WTC11 (cell line): Measurements from ENCODE around the gene ROR2. TPM values are rescaled to one million over a fixed set of nuclear protein-coding genes. Genes with fewer than 3 reads are reported as not detected.

Experiments
- ATAC-seq: fragments of 200-7000 bp; cut with Tn5 transposase; 2 replicates; pipeline ENCODE4 v1.10.0; 2021; ENCODE audit warnings: mild to moderate bottlenecking, moderate library complexity
- CTCF ChIA-PET: fragments of 300-600 bp; sonication (Branson Sonifier 250); formaldehyde crosslinking; loops from one replicate; lab custom pipeline; 2021; ENCODE audit warnings: antibody characterized with exemption; lab: Charles Lee
- POLR2A ChIA-PET: fragments of 350-600 bp; sonication (Branson Sonifier 250); formaldehyde crosslinking; loops from one replicate; lab custom pipeline; 2021; ENCODE audit warnings: antibody characterized with exemption; lab: Charles Lee
- DNase-seq: peaks from one replicate; pipeline ENCODE4 v3.0.0; 2021; ENCODE audit warnings: low spot score
- H3K27ac Mint-ChIP-seq: 2 replicates; pipeline ENCODE4 v1.8.0; 2021; ENCODE audit warnings: mixed read lengths
- H3K27me3 Mint-ChIP-seq: 2 replicates; pipeline ENCODE4 v1.8.0; 2021; ENCODE audit warnings: low read depth, mild to moderate bottlenecking, moderate library complexity, mixed read lengths
- H3K36me3 Mint-ChIP-seq: 2 replicates; pipeline ENCODE4 v1.8.0; 2021; ENCODE audit warnings: mixed read lengths
- H3K4me1 Mint-ChIP-seq: 2 replicates; pipeline ENCODE4 v1.8.0; 2022; ENCODE audit warnings: mixed read lengths
- H3K4me3 Mint-ChIP-seq: 2 replicates; pipeline ENCODE4 v1.8.0; 2021; ENCODE audit warnings: mild to moderate bottlenecking, moderate library complexity, mixed read lengths
- H3K9me3 Mint-ChIP-seq: 2 replicates; pipeline ENCODE4 v1.8.0; 2021; ENCODE audit warnings: mixed read lengths
- CBFB ChIP-seq: sonication (generic); formaldehyde crosslinking; IDR thresholded peaks from 2 replicates; pipeline ENCODE4 v1.8.1; 2022; ENCODE audit warnings: mild to moderate bottlenecking, low read depth, missing genetic modification reagents
- CREM ChIP-seq: sonication (generic); formaldehyde crosslinking; IDR thresholded peaks from 2 replicates; pipeline ENCODE4 v1.8.1; 2022; ENCODE audit warnings: mild to moderate bottlenecking, missing genetic modification reagents, moderate library complexity
- FOXP1 ChIP-seq: sonication (generic); formaldehyde crosslinking; IDR thresholded peaks from 2 replicates; pipeline ENCODE4 v1.8.0; 2022; ENCODE audit warnings: missing genetic modification reagents, mild to moderate bottlenecking, moderate library complexity, borderline replicate concordance
- JAZF1 ChIP-seq: fragments of 250-450 bp; sonication (Bioruptor Pico); IDR thresholded peaks from 2 replicates; pipeline ENCODE4 v1.9.0; 2021; ENCODE audit warnings: moderate library complexity, mild to moderate bottlenecking, inconsistent platforms
- NFATC4 ChIP-seq: fragments of 250-450 bp; sonication (Bioruptor Pico); IDR thresholded peaks from 2 replicates; pipeline ENCODE4 v1.9.0; 2021; ENCODE audit warnings: mild to moderate bottlenecking
- NR1H2 ChIP-seq: sonication (generic); formaldehyde crosslinking; IDR thresholded peaks from 2 replicates; pipeline ENCODE4 v1.9.0; 2021; ENCODE audit warnings: mild to moderate bottlenecking, moderate library complexity, missing genetic modification reagents
- PRRX2 ChIP-seq: fragments of 250-450 bp; sonication (Bioruptor Pico); IDR thresholded peaks from 2 replicates; pipeline ENCODE4 v1.8.0; 2021; ENCODE audit warnings: mild to moderate bottlenecking
- RELA ChIP-seq: sonication (generic); formaldehyde crosslinking; IDR thresholded peaks from 2 replicates; pipeline ENCODE4 v1.8.1; 2022; ENCODE audit warnings: missing genetic modification reagents, mild to moderate bottlenecking, borderline replicate concordance
- TEAD1 ChIP-seq: sonication (generic); formaldehyde crosslinking; IDR thresholded peaks from 2 replicates; pipeline ENCODE4 v1.8.0; 2022; ENCODE audit warnings: mild to moderate bottlenecking, missing genetic modification reagents
- ZBTB21 ChIP-seq: sonication (generic); formaldehyde crosslinking; IDR thresholded peaks from 2 replicates; pipeline ENCODE4 v1.8.1; 2023; ENCODE audit warnings: mild to moderate bottlenecking, missing genetic modification reagents, borderline replicate concordance
- ZNF219 ChIP-seq: sonication (generic); formaldehyde crosslinking; IDR thresholded peaks from 2 replicates; pipeline ENCODE4 v1.8.0; 2023; ENCODE audit warnings: missing genetic modification reagents, mild to moderate bottlenecking, borderline replicate concordance
- ZNF396 ChIP-seq: fragments of 250-450 bp; sonication (Bioruptor Pico); IDR thresholded peaks from 2 replicates; pipeline ENCODE4 v1.8.0; 2021; ENCODE audit warnings: mild to moderate bottlenecking, moderate library complexity, borderline replicate concordance
- total RNA-seq: library from RNA; stranded (reverse); gene quantifications from 3 replicates; pipeline ENCODE4 v1.2.3, GENCODE V29; 2021
- TF ChIP-seq, protein P1 (sequence below): fragments of 250-450 bp; sonication (Bioruptor Pico); conservative IDR thresholded peaks from 2 replicates; pipeline ENCODE4 v1.9.0; 2021; ENCODE audit warnings: mild to moderate bottlenecking
- TF ChIP-seq, protein P2 (sequence below): fragments of 250-450 bp; sonication (Bioruptor Pico); IDR thresholded peaks from 2 replicates; pipeline ENCODE4 v1.9.0; 2021; ENCODE audit warnings: moderate library complexity, mild to moderate bottlenecking, inconsistent platforms, borderline replicate concordance
- TF ChIP-seq, protein P3 (sequence below): fragments of 250-450 bp; sonication (Bioruptor Pico); IDR thresholded peaks from 2 replicates; pipeline ENCODE4 v1.9.0; 2021; ENCODE audit warnings: mild to moderate bottlenecking
- TF ChIP-seq, protein P4 (sequence below): sonication (generic); formaldehyde crosslinking; IDR thresholded peaks from 2 replicates; pipeline ENCODE4 v1.8.0; 2022; ENCODE audit warnings: mild to moderate bottlenecking, missing genetic modification reagents
- TF ChIP-seq, protein P5 (sequence below): fragments of 250-450 bp; sonication (Bioruptor Pico); IDR thresholded peaks from 2 replicates; pipeline ENCODE4 v1.9.0; 2021; ENCODE audit warnings: mild to moderate bottlenecking
- TF ChIP-seq, protein P6 (sequence below): sonication (generic); formaldehyde crosslinking; IDR thresholded peaks from 2 replicates; pipeline ENCODE4 v1.8.0; 2023; ENCODE audit warnings: missing genetic modification reagents, mild to moderate bottlenecking, borderline replicate concordance

The ROR2 gene
- total RNA-seq, 1 experiment from 2014 or later = 19.8 TPM

DNA sequence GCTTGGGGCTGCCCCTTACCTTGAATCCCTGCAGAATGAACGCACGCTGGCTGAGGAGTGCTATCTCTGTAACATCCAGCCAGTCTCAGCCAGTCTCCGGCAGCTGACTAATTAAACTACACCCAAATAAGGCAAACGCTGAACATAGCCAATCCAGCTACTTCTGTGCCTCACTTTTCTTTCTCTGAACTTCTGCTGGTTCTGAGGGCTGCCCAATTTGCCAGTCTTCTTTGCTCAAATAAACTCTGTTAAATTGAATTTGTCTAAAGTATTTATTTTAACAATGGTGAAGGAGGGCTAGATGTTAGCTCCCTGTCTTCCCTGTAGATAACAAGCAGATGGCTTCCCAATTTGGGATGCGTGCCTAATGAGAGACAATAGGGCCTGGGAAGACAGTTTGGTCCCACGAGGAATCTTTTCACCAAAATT, 372.4 kb downstream of the ROR2 start:
- ChIA-PET CTCF (interaction anchor here (0.6 kb wide), 1 partner anchor 662 kb away, joined by 3 read pairs; no protein-coding TSS in a partner anchor), POLR2A (no interaction called here)
- peak; percentile 34; the same call in 1 of the 2 replicates for ATAC-seq
- TF ChIP-seq, protein P1, sequence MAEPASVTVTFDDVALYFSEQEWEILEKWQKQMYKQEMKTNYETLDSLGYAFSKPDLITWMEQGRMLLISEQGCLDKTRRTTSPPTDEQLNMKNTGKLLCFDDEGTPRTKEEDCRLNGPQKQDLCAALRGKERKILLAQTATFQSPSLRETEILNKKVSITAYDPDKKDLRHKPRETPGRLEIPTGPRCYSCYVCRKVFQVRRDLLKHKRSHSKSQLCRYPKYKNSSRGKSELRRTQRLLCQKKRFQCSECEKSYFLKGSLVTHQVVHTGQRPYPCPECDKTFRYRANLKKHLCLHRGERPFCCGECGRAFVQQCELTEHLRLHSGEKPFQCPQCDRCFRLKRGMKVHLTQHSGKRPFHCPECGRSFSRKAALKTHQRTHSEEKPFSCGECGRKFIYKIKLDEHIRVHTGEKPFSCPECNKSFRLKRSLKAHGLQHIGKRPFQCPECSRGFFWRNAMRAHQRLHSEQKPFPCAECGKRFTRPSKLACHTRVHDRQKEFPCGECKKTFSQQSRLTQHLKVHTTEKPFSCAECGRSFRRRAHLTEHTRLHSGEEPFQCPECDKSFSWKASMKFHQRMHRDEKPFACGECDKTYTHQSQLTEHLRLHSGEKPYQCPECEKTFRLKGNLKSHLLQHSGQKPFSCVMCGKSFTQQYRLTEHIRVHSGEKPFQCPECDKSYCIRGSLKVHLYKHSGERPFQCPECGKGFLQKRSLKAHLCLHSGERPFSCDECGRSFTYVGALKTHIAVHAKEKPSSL (CRISPR knock-in tag) = no peak
- no peak for TF ChIP-seq RELA
- no peak for TF ChIP-seq JAZF1 (CRISPR knock-in tag)
- TF ChIP-seq, protein P2, sequence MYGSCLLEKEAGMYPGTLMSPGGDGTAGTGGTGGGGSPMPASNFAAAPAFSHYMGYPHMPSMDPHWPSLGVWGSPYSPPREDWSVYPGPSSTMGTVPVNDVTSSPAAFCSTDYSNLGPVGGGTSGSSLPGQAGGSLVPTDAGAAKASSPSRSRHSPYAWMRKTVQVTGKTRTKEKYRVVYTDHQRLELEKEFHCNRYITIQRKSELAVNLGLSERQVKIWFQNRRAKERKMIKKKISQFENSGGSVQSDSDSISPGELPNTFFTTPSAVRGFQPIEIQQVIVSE (CRISPR knock-in tag) = no peak
- no peak for TF ChIP-seq PRRX2 (CRISPR knock-in tag)
- TF ChIP-seq CBFB = no peak
- TF ChIP-seq CREM (CRISPR knock-in tag) = no peak
- TF ChIP-seq, protein P3, sequence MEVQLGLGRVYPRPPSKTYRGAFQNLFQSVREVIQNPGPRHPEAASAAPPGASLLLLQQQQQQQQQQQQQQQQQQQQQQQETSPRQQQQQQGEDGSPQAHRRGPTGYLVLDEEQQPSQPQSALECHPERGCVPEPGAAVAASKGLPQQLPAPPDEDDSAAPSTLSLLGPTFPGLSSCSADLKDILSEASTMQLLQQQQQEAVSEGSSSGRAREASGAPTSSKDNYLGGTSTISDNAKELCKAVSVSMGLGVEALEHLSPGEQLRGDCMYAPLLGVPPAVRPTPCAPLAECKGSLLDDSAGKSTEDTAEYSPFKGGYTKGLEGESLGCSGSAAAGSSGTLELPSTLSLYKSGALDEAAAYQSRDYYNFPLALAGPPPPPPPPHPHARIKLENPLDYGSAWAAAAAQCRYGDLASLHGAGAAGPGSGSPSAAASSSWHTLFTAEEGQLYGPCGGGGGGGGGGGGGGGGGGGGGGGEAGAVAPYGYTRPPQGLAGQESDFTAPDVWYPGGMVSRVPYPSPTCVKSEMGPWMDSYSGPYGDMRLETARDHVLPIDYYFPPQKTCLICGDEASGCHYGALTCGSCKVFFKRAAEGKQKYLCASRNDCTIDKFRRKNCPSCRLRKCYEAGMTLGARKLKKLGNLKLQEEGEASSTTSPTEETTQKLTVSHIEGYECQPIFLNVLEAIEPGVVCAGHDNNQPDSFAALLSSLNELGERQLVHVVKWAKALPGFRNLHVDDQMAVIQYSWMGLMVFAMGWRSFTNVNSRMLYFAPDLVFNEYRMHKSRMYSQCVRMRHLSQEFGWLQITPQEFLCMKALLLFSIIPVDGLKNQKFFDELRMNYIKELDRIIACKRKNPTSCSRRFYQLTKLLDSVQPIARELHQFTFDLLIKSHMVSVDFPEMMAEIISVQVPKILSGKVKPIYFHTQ (CRISPR knock-in tag) = no peak
- TF ChIP-seq, protein P4, sequence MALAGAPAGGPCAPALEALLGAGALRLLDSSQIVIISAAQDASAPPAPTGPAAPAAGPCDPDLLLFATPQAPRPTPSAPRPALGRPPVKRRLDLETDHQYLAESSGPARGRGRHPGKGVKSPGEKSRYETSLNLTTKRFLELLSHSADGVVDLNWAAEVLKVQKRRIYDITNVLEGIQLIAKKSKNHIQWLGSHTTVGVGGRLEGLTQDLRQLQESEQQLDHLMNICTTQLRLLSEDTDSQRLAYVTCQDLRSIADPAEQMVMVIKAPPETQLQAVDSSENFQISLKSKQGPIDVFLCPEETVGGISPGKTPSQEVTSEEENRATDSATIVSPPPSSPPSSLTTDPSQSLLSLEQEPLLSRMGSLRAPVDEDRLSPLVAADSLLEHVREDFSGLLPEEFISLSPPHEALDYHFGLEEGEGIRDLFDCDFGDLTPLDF (CRISPR knock-in tag) = no peak
- TF ChIP-seq NR1H2 (CRISPR knock-in tag) = no peak
- TF ChIP-seq ZNF396 (CRISPR knock-in tag) = no peak
- TF ChIP-seq NFATC4 = no peak
- no peak for TF ChIP-seq TEAD1
- TF ChIP-seq, protein P5, sequence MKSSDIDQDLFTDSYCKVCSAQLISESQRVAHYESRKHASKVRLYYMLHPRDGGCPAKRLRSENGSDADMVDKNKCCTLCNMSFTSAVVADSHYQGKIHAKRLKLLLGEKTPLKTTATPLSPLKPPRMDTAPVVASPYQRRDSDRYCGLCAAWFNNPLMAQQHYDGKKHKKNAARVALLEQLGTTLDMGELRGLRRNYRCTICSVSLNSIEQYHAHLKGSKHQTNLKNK (CRISPR knock-in tag) = no peak
- TF ChIP-seq, protein P6, sequence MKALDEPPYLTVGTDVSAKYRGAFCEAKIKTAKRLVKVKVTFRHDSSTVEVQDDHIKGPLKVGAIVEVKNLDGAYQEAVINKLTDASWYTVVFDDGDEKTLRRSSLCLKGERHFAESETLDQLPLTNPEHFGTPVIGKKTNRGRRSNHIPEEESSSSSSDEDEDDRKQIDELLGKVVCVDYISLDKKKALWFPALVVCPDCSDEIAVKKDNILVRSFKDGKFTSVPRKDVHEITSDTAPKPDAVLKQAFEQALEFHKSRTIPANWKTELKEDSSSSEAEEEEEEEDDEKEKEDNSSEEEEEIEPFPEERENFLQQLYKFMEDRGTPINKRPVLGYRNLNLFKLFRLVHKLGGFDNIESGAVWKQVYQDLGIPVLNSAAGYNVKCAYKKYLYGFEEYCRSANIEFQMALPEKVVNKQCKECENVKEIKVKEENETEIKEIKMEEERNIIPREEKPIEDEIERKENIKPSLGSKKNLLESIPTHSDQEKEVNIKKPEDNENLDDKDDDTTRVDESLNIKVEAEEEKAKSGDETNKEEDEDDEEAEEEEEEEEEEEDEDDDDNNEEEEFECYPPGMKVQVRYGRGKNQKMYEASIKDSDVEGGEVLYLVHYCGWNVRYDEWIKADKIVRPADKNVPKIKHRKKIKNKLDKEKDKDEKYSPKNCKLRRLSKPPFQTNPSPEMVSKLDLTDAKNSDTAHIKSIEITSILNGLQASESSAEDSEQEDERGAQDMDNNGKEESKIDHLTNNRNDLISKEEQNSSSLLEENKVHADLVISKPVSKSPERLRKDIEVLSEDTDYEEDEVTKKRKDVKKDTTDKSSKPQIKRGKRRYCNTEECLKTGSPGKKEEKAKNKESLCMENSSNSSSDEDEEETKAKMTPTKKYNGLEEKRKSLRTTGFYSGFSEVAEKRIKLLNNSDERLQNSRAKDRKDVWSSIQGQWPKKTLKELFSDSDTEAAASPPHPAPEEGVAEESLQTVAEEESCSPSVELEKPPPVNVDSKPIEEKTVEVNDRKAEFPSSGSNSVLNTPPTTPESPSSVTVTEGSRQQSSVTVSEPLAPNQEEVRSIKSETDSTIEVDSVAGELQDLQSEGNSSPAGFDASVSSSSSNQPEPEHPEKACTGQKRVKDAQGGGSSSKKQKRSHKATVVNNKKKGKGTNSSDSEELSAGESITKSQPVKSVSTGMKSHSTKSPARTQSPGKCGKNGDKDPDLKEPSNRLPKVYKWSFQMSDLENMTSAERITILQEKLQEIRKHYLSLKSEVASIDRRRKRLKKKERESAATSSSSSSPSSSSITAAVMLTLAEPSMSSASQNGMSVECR (CRISPR knock-in tag) = no peak
- TF ChIP-seq FOXP1 (CRISPR knock-in tag) = no peak
- TF ChIP-seq ZNF219 = no peak
- TF ChIP-seq ZBTB21 (CRISPR knock-in tag) = no peak
- no peaks in the 10 kb centered on the region; the same call in 1 of the 2 replicates for H3K27me3 Mint-ChIP-seq
- DNase-seq = no peak
- H3K4me1 Mint-ChIP-seq = peaks cover 39% of the 10 kb centered on the region
- no peaks in the 10 kb centered on the region for H3K36me3 Mint-ChIP-seq
- H3K9me3 Mint-ChIP-seq = peaks cover 4% of the 10 kb centered on the region; the same call in 1 of the 2 replicates
- H3K4me3 Mint-ChIP-seq = no peak overlapping the region
- H3K27ac Mint-ChIP-seq = no peak overlapping the region
